Astrocyte (in vitro differentiated cells and primary cell): ENCODE data around the gene ZYG11B. TPM values are rescaled to one million over a fixed set of nuclear protein-coding genes. Genes with fewer than 3 reads are reported as not detected.

Experiments
- DNase-seq: peaks from one replicate; pipeline ENCODE4 v3.0.0-alpha.2; 2010; ENCODE audit warnings: low read depth
- FAIRE-seq: peaks from 2 replicates; lab custom pipeline; 2011; peaks lifted over from hg19 to GRCh38; lab: Jason Lieb, UNC
- H2AFZ ChIP-seq: 2 replicates; pipeline ENCODE4 v1.6.0; 2012; ENCODE audit warnings: low read depth, low read length, inconsistent platforms
- H3K27ac ChIP-seq: 2 replicates; pipeline ENCODE4 v1.5.1; 2011; ENCODE audit warnings: low read depth, low read length, inconsistent platforms
- H3K27me3 ChIP-seq: 2 replicates; pipeline ENCODE4 v1.6.0; 2011; ENCODE audit warnings: low read length, inconsistent platforms; ENCODE audit not compliant: insufficient read depth
- H3K36me3 ChIP-seq: 2 replicates; pipeline ENCODE4 v1.5.1; 2011; ENCODE audit warnings: low read length, inconsistent platforms; ENCODE audit not compliant: insufficient read depth
- H3K4me1 ChIP-seq: 2 replicates; pipeline ENCODE4 v1.5.1; 2011; ENCODE audit warnings: low read length, inconsistent platforms; ENCODE audit not compliant: insufficient read depth
- H3K4me2 ChIP-seq: 2 replicates; pipeline ENCODE4 v1.6.0; 2012; ENCODE audit warnings: low read length, inconsistent platforms
- H3K4me3 ChIP-seq: 2 replicates; pipeline ENCODE4 v1.5.1; 2011; ENCODE audit warnings: low read depth, mild to moderate bottlenecking, low read length, inconsistent platforms; ENCODE audit not compliant: insufficient read depth
- H3K79me2 ChIP-seq: 2 replicates; pipeline ENCODE4 v1.6.0; 2012; ENCODE audit warnings: mild to moderate bottlenecking, low read length, inconsistent platforms; ENCODE audit not compliant: insufficient read depth
- H3K9ac ChIP-seq: 2 replicates; pipeline ENCODE4 v1.6.0; 2012; ENCODE audit warnings: mild to moderate bottlenecking, low read length, inconsistent platforms
- H3K9me3 ChIP-seq: 2 replicates; pipeline ENCODE4 v1.5.1; 2012; ENCODE audit warnings: low read depth, mild to moderate bottlenecking, low read length, inconsistent platforms; ENCODE audit not compliant: insufficient read depth
- H4K20me1 ChIP-seq: 2 replicates; pipeline ENCODE4 v1.6.0; 2012; ENCODE audit warnings: low read length, inconsistent platforms; ENCODE audit not compliant: insufficient read depth
- H3K27ac Mint-ChIP-seq: one replicate; pipeline ENCODE4 v1.8.0; 2021; ENCODE audit warnings: mild to moderate bottlenecking, mixed read lengths; ENCODE audit not compliant: unreplicated experiment
- H3K27me3 Mint-ChIP-seq: one replicate; pipeline ENCODE4 v1.8.0; 2021; ENCODE audit warnings: low read depth, mixed read lengths; ENCODE audit not compliant: unreplicated experiment
- H3K36me3 Mint-ChIP-seq: one replicate; pipeline ENCODE4 v1.8.0; 2021; ENCODE audit warnings: low read depth, mixed read lengths; ENCODE audit not compliant: unreplicated experiment
- H3K4me1 Mint-ChIP-seq: one replicate; pipeline ENCODE4 v1.8.0; 2021; ENCODE audit warnings: low read depth, mixed read lengths; ENCODE audit not compliant: unreplicated experiment
- H3K4me3 Mint-ChIP-seq: one replicate; pipeline ENCODE4 v1.8.0; 2021; ENCODE audit warnings: mild to moderate bottlenecking, moderate library complexity, mixed read lengths; ENCODE audit not compliant: unreplicated experiment
- H3K9me3 Mint-ChIP-seq: one replicate; pipeline ENCODE4 v1.8.0; 2021; ENCODE audit warnings: mild to moderate bottlenecking, mixed read lengths; ENCODE audit not compliant: unreplicated experiment
- CTCF ChIP-seq: IDR thresholded peaks from 2 replicates; pipeline ENCODE4 v1.5.1; 2011; ENCODE audit warnings: low read depth, mild to moderate bottlenecking, inconsistent platforms, low read length, moderate library complexity; ENCODE audit not compliant: insufficient read depth
- EZH2 ChIP-seq: IDR thresholded peaks from 2 replicates; pipeline ENCODE4 v1.6.1; 2012; ENCODE audit warnings: mild to moderate bottlenecking, low read length, inconsistent platforms; ENCODE audit not compliant: insufficient read depth
- total RNA-seq: library from RNA; stranded (reverse); gene quantifications from 2 replicates; pipeline ENCODE4 v1.2.1, GENCODE V29; 2021

Gene ZYG11B
- total RNA-seq, 1 donor from 2014 or later, result 22.1 TPM

GRCh38 chr1:52681136-52681535 lies 45.1 kb upstream of the ZYG11B start:
- H3K4me1 ChIP-seq, result no peaks in the 10 kb centered on the region
- H3K9me3 Mint-ChIP-seq, result no peaks in the 10 kb centered on the region
- peaks cover 4% of the 10 kb centered on the region for H3K36me3 ChIP-seq
- H3K9ac ChIP-seq, result no peak overlapping the region
- H4K20me1 ChIP-seq, result no peaks in the 10 kb centered on the region
- H3K27ac Mint-ChIP-seq, result no peak overlapping the region
- H3K4me1 Mint-ChIP-seq, result no peaks in the 10 kb centered on the region
- no peaks in the 10 kb centered on the region for H3K9me3 ChIP-seq
- H3K4me3 Mint-ChIP-seq, result no peak overlapping the region
- FAIRE-seq (no peak), DNase-seq (no peak)
- no peaks in the 10 kb centered on the region for H3K36me3 Mint-ChIP-seq
- TF ChIP-seq EZH2 (no peak), CTCF (no peak)
- H3K4me2 ChIP-seq, result no peak overlapping the region
- H2AFZ ChIP-seq, result no peak overlapping the region
- H3K27me3 ChIP-seq, result no peaks in the 10 kb centered on the region
- no peak overlapping the region for H3K27ac ChIP-seq
- no peaks in the 10 kb centered on the region for H3K79me2 ChIP-seq
- no peak overlapping the region for H3K4me3 ChIP-seq
- no peaks in the 10 kb centered on the region for H3K27me3 Mint-ChIP-seq

GRCh38 chr1:52683367-52683940 lies 42.8 kb upstream of the ZYG11B start:
- Histone ChIP-seq H3K4me3 (no peak overlapping the region), H2AFZ (no peak overlapping the region), H3K79me2 (no peaks in the 10 kb centered on the region), H3K4me1 (no peaks in the 10 kb centered on the region), H3K4me2 (no peak overlapping the region), H3K9me3 (no peaks in the 10 kb centered on the region), H3K27ac (no peak overlapping the region), H3K36me3 (peaks cover 19% of the 10 kb centered on the region), H3K9ac (no peak overlapping the region), H4K20me1 (no peaks in the 10 kb centered on the region), H3K27me3 (no peaks in the 10 kb centered on the region)
- no peaks in the 10 kb centered on the region for H3K36me3 Mint-ChIP-seq
- H3K9me3 Mint-ChIP-seq, result no peaks in the 10 kb centered on the region
- TF ChIP-seq EZH2 (no peak), CTCF (no peak)
- DNase-seq, result no peak
- FAIRE-seq, result no peak
- no peaks in the 10 kb centered on the region for H3K4me1 Mint-ChIP-seq
- no peak overlapping the region for H3K4me3 Mint-ChIP-seq
- H3K27me3 Mint-ChIP-seq, result no peaks in the 10 kb centered on the region
- H3K27ac Mint-ChIP-seq, result no peak overlapping the region

GRCh38 chr1:52684545-52684944 lies 41.7 kb upstream of the ZYG11B start:
- Histone ChIP-seq H3K27ac (no peak overlapping the region), H3K4me1 (no peaks in the 10 kb centered on the region), H2AFZ (no peak overlapping the region), H3K9ac (no peak overlapping the region), H4K20me1 (no peaks in the 10 kb centered on the region), H3K4me2 (no peak overlapping the region), H3K9me3 (no peaks in the 10 kb centered on the region), H3K79me2 (no peaks in the 10 kb centered on the region), H3K27me3 (no peaks in the 10 kb centered on the region), H3K4me3 (no peak overlapping the region), H3K36me3 (peaks cover 19% of the 10 kb centered on the region)
- FAIRE-seq (no peak), DNase-seq (no peak)
- no peaks in the 10 kb centered on the region for H3K27me3 Mint-ChIP-seq
- H3K27ac Mint-ChIP-seq, result no peak overlapping the region
- no peak for TF ChIP-seq CTCF
- no peak for TF ChIP-seq EZH2
- H3K4me3 Mint-ChIP-seq, result no peak overlapping the region
- H3K9me3 Mint-ChIP-seq, result no peaks in the 10 kb centered on the region
- no peaks in the 10 kb centered on the region for H3K36me3 Mint-ChIP-seq
- no peaks in the 10 kb centered on the region for H3K4me1 Mint-ChIP-seq
